GM21576 (cell line): ENCODE measurements around the gene GAPDHS.

ENCODE experiments used
- ATAC-seq: cut with Tn5 transposase; IDR thresholded peaks from one replicate; pipeline ENCODE4 v1.9.1; 2021; ENCODE audit warnings: mild to moderate bottlenecking, moderate library complexity; ENCODE audit not compliant: unreplicated experiment

The GAPDHS gene

GRCh38 chr19:35556025-35556590 lies 22.9 kb downstream of the GAPDHS start:
- ATAC-seq = no peak

DNA sequence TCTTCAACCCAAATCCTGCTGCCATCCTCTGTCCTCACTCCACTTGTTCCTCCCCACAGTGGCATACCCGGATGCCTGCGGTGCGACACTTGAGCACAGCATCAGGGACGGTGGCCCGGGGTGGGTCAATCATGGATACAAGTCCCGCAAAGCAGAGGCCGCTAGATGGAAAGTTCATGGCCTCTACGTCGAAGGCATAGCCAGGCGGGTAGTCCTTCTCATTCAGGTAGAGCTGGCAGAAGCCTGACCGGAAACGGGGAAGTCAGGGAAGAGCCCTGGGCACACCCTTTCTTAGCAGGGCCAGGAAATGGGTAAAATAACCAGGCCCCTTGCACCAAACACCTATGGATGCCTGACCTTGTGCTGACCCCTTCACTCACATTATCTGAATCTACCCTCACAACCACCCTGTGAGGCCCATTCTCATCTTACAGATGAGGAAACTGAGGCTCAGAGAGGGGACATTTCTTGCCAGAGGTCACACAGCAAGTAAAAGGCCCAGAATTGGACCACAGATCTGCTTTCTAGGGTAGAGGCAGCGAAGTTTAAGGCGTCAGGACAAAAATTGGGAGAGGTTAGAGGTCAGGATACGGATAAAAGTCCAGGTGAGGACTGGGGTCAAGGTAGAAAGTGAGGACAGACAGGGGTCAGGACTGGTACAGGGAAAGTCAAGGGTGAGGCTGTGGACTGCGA lies 23.7 kb downstream of the GAPDHS start:
- no peak for ATAC-seq

DNA sequence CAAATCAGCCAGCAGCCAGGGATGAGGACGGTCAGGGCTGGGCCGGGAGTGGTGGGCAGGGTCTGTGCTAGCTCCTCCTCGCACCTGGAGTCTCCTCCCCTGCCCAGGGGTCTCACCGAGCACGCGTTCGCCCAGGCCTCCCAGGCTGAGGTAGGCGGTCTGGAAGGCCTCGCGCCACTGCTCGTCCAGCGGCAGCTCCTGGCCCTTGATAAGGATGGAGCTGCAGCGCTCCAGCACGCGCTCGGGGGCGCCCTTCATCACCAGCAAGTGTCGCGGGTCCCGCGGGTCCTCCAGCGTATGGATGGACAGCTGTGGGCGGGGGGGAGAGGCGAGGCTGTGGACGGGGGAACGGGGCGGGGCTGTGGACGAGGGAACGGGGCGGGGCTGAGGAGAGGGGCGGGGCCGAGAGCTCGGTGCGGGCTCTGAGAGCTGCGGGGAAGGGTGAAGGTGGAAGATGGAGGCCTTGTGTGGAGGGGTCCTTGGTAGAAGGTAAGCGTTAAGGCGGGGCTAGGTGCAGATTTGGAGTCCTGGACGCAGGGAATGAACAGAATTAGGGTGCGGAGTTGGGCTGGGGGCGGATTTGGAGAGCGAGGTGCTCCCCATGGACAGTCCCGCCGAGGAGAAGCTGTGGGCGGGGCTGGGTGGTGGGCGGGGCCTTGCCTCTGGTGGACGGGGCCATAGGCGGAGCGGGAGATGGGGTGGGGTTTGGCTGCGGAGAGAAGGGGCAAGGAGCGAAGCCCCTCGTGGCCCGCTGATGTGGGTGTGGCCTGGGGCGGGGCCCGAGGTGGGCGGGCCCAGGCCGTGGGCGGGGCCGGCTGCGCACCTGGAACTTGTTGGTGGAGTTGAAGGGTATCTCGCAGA lies 24.5 kb downstream of the GAPDHS start:
- no peak for ATAC-seq

DNA sequence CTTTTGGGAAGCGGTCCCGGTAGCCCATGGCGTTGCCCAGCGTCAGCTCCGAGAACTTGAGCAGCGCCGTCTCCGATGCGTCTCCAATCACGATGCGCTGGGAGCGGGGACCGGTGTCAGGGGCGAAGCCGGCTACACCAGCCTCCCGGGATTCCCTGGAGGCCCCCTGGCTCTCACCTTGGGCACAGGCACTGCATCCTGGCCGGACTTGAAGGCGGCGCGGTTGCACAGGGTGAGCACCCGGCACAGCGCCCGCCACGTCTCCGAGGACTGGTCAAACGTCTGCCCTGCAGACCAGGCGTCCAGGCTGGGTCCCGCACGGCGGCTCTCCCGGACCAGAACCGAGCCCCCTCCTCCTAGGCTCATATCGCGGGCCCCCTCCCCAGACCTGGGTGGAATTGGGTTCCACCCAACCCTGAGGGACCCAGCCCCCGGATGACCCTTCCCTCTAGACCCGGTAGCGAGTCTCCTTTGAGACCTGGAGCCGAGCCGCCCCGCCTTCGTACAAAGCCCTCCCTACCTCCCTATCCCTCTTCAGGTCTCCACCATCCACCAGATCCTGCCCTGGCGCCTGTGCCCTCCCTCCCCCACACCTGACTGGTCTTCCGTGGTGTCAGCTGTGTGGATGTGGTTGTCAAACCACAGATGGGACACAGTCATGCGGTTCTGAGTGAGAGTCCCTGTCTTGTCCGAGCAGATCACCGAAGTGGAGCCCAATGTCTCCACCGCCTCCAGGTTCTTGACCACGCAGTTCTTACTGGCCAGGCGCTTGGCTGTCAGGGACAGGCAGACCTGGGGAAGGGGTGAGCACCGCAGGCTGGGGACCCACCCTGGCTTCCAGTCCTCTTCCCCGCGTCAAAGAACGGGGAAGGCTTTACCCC lies 25.4 kb downstream of the GAPDHS start:
- no peak for ATAC-seq

DNA sequence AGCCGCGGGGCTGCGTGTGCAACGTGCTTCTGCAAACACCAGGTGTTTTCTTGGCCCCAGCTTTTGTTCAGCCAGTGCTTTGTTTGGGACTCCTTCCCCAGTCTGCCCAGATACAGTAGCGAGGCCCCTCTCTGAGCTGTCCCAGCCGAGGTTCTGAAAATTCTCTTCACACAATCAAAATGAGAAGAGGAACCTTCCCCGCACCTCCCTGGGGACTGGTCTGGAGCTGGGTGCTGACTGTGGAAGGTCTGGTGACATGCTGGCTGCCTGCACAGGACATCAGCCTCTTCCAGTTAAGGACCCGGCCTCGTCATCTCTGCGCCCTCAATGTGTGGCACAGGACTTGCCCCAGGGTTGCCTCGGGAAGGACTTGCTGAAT lies 26.0 kb downstream of the GAPDHS start:
- ATAC-seq = no peak

DNA sequence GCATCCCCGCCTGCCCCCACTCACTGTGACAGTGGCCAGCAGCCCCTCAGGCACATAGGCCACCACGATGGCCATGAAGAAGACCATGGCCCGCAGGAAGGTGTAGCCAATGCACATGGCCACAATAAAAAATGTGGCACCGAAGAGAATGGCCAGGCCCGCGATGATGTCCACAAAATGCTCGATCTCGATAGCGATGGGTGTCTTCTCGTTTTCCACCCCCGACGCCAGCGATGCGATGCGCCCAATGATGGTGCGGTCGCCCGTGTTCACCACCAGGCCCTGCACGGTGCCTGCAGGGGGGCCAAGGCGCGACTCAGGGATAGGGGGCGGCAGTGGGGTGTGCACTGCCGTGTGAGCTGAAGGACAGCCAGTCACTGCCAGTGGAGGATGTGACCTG lies 26.5 kb downstream of the GAPDHS start:
- ATAC-seq = no peak

- no peak for ATAC-seq
Measured at GRCh38 chr19:35560271-35560670, 27.0 kb downstream of the GAPDHS start.

DNA sequence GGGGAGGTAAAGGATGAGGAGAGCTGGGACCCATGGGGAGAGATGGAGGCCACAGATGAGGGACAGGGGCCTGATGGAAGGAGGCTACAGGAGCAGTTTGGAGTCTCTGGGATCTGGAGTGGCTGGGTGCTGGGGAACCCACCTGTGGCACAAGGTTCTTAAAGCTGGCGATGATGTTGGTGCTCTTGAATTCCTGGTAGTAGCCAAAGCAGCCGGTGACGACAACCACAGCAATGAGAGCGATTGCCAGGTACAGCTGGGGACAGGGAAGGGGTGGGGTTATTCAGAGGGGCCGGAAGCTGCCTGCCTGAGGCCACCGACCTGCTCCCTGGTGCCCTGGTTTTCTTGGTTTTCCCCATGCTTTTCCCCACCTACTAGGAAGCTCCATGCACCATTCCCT lies 27.4 kb downstream of the GAPDHS start:
- ATAC-seq = no peak

GRCh38 chr19:35561436-35561835 lies 28.2 kb downstream of the GAPDHS start:
- no peak for ATAC-seq

DNA sequence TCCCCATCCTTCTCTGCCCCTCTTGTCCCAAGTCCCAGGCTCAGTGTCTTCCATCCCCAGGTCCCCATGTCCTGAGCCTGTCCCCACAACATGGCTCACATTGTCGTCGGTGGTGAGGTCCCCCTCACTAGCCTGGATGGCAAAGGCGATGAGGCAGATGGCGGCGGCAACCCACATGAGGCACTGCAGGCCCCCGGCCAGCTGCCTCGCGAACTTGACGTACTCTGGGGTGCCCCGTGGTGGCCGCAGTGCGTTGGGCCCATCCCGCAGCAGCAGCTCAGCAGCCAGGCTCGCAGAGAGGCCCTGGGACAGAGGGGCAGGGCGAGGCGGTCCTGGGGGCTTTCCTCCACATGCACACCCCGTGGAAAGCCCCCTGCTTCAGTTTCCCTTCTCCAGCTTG lies 29.1 kb downstream of the GAPDHS start:
- ATAC-seq = no peak

DNA sequence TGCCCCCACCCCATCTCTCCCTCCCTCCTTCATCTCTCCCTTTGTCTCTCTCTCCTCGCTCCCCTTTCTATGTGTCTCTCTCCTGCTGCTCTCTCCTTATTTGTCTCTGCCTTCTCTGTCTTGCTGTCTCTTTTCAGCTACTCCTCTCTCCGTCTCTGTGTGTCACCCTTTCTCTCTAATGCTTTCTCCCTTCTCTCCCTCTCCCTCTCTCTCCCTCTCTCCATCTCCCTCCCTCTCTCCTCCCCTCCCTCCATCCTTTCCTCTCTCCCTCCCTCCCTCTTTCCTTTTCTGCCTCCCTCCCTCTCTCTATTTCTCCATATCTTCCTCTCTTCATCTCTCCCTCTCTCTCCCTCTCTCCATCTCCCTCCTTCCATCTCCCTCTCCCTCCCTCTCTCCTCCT lies 29.5 kb downstream of the GAPDHS start:
- ATAC-seq = no peak

DNA sequence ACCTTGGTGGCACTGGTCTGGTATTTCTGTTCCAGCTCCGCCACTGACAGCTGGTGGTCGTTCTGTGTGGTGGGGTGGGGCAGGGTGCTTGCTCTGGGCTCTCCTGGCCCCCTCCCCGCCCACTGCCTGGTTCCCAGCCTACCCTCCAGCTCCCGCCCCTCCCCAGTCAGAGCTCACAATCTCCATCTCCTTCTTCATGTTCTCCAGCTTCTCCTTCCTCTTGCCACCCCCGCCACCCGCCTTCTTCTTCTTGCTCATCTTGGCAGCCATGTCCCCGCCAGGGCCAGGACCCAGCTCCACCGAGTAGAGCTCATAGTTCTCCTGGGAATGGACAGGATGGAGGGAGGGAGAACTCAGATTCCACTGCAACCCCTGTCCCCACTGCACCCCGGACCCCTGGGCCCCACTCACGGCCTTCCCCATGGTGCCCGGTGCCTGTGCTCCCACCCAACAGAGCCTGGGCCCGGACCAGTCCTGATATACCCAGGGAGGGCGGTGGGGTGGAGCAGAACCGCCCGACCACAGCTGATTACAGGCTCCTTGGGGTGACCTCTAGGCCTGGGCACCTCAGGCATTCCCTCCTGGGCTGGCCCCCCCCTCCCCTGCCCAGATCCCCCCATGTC lies 30.1 kb downstream of the GAPDHS start, which contains the start of gene ATP4A:
TSS of gene ATP4A (minus strand) at position 452 of the 623 bp plus-strand sequence. CDS start at position 423, 29 bp downstream.
- ATAC-seq = no peak

DNA sequence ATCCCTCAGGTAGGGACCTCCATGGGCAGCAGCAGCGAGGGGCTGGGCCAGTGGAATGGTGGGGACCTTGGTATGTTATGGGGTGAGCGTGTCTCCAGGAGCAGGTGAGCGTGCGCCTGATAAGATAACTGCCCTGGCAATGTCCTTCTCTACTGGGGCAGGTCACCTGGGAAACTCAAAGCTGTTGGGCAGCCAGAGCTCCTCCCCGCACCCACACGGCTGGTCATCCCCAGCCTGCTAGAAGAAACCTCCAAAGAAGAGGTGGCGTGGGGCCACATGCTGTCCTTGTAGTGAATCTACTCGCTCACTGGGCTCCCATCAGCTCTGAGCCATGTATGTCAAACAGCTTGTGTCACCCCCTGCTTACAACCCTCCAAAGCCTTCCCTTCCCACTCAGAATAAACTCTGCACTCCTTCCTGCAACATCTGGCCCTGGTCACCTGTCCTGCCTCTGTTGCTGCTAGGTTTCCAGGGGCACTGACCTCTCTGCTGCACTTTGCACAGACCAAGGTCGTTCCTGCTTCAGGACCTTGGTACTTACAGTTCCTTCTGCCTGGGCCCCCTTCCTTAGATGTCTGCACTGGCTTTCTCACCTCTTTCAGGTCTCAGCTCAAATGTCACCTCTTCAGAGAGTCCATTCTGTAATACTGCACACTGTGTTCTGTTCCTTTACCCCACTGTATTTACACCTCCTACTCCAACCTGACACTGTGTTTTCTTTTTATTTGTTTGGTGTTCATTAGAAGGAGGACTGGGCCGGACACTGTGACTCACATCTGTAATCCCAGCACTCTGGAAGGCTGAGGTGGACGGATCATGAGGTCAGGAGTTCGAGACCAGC lies 32.0 kb downstream of the GAPDHS start:
- no peak for ATAC-seq

GRCh38 chr19:35566738-35567137 lies 33.5 kb downstream of the GAPDHS start:
- ATAC-seq = no peak

GRCh38 chr19:35569281-35569781 lies 36.1 kb downstream of the GAPDHS start:
- no peak for ATAC-seq

- ATAC-seq = no peak
Measured at GRCh38 chr19:35571406-35571965, 38.2 kb downstream of the GAPDHS start.

DNA sequence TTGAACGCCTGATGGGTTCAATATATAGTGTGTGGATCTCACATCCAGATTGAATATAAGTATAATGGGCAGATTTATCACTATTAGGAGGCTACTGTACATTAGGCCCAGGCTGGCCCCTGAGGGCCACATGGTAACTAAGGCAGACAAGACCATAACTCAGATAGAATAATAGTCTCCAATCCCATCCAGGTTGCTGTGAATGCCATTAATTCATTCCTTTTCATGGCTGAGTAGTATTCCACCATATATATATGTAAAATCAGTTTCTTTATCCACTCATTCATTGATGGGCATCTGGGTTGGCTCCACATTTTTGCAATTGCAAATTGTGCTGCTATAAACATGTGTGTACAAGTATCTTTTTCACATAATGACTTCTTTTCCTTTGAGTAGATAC lies 44.7 kb downstream of the GAPDHS start:
- no peak for ATAC-seq

- no peak for ATAC-seq
Measured at GRCh38 chr19:35578707-35579106, 45.5 kb downstream of the GAPDHS start.

DNA sequence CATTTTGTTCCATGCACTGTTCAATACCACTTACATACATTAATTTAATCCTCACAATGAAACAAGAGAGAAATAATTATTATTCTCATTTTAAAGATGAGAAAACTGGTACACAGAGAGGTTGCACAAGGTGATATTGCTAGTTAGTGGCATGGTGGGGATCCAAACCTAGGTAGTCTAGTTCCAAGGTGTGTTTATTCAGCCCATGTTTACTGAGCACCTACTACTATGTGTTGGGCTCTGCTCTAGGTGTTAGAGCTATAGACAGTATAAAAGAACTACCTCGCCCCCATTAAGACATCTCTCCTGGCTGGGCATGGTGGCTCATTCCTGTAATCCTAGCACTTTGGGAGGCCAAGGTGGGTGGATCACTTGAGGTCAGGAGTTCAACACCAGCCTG lies 49.5 kb downstream of the GAPDHS start:
- no peak for ATAC-seq
